ENCODE data around the gene RBM12. TPM values are rescaled to one million over a fixed set of nuclear protein-coding genes. Genes with fewer than 3 reads are reported as not detected.

The RBM12 gene
- total and polyA plus RNA-seq, 2 donors (not counting 3 experiments of a cell fraction or from before 2014, with no cell fraction given) = 98.0 to 121 TPM

- no peaks in the 10 kb centered on the region for H3K9me3 ChIP-seq (replicated peaks; ENCODE audit: control insufficient read depth, insufficient read depth, low read length)
- no TSS peak for BruUV-seq (replicated peaks)
- H3K36me3 ChIP-seq (ENCODE audit: control insufficient read depth in 2 of 2, extremely low read depth in 1 of 2, insufficient read depth in 2 of 2, low read length in 2 of 2) = peaks cover 0 to 6% of the 10 kb centered on the region in 2 experiments
- no peak overlapping the region for H3K27ac ChIP-seq (ENCODE audit: insufficient read depth, low read depth, low read length)
- no peak for FAIRE-seq
- TF ChIP-seq POLR2AphosphoS5 (IDR thresholded peaks at IDR 0.05; ENCODE audit: insufficient read depth, low read depth, low read length) (no peak), JUN (IDR thresholded peaks at IDR 0.05; ENCODE audit: borderline replicate concordance, insufficient read depth, insufficient read length, low read depth) (no peak), GATA2 (IDR thresholded peaks at IDR 0.05; ENCODE audit: insufficient read depth, insufficient read length, low read depth, low read length) (no peak), EZH2 (IDR thresholded peaks at IDR 0.05; ENCODE audit: borderline replicate concordance, low read depth, low read length, severe bottlenecking) (no peak), MYC (IDR thresholded peaks at IDR 0.05; ENCODE audit: low read depth, low read length) (no peak), CTCF (IDR thresholded peaks at IDR 0.05; ENCODE audit: extremely low read depth in 1 of 2, insufficient read depth in 1 of 2, low read depth in 1 of 2, low read length in 2 of 2) (no peak), MAX (IDR thresholded peaks at IDR 0.05; ENCODE audit: insufficient read depth, insufficient read length) (no peak), FOS (IDR thresholded peaks at IDR 0.05; ENCODE audit: borderline replicate concordance, insufficient read depth, low read length) (no peak), POLR2A (IDR thresholded peaks at IDR 0.05; ENCODE audit: low read depth, low read length) (no peak)
- peaks cover 8% of the 10 kb centered on the region for H3K79me2 ChIP-seq (ENCODE audit: control insufficient read depth, insufficient read depth, low read length)
- H3K4me1 ChIP-seq (ENCODE audit: control insufficient read depth, extremely low read depth, insufficient read depth, low read length) = peaks cover 11% of the 10 kb centered on the region
- dilution Hi-C loops (cut with MboI; ENCODE audit: extremely low pct_ligation_motif_present, low sequenced_read_pairs) (no loop called here), intact Hi-C loops (cut with micrococcal nuclease) (loop anchor here (5.0 to 10.0 kb wide), 2 partner anchors 93 to 180 kb away; no protein-coding TSS in a partner anchor)
- CTCF ChIA-PET = no interaction called here
- H3K9ac ChIP-seq (replicated peaks; ENCODE audit: extremely low read depth, insufficient read depth, low read length) = no peak overlapping the region
- no peaks in the 10 kb centered on the region for H4K20me1 ChIP-seq (replicated peaks; ENCODE audit: control insufficient read depth, extremely low read depth, insufficient read depth, low read length)
- DNase-seq (ENCODE audit: low read depth, low spot score) = no peak
- no peak overlapping the region for H3K4me2 ChIP-seq (ENCODE audit: insufficient read depth, low read length)
- H2AFZ ChIP-seq (ENCODE audit: low read depth, low read length) = no peak overlapping the region
- no peak overlapping the region for H3K4me3 ChIP-seq (replicated peaks in 1 of 3; ENCODE audit: insufficient read depth in 1 of 3, low read depth in 1 of 3, low read length in 3 of 3)
- POLR2A ChIA-PET = no interaction called here
- H3K9me1 ChIP-seq (replicated peaks; ENCODE audit: control insufficient read depth, extremely low read depth, insufficient read depth, low read length) = no peaks in the 10 kb centered on the region
- no peaks in the 10 kb centered on the region for H3K27me3 ChIP-seq (ENCODE audit: control insufficient read depth in 2 of 2, insufficient read depth in 2 of 2, low read length in 2 of 2)
Measured at GRCh38 chr20:35695245-35695749, 30.6 kb upstream of the RBM12 start.

Data from endothelial cell of umbilical vein (primary cell).